Sigmoid colon (tissue), 4 donors: ENCODE data around the gene KNDC1.

Experiments
- CTCF ChIP-seq, 4 experiments: fragments of 450-650 bp in 3 of 4; fragments of 200-600 bp in 1 of 4; IDR thresholded peaks; one replicate each; pipeline ENCODE4 v1.5.1; 2016 to 2019; ENCODE audit warnings: antibody characterized with exemption in 4 of 4, mild to moderate bottlenecking in 3 of 4, moderate library complexity in 2 of 4
- POLR2A ChIP-seq, 2 donors: fragments of 450-650 bp; IDR thresholded peaks; one replicate each; pipeline ENCODE4 v1.6.1; 2016; ENCODE audit warnings: antibody characterized with exemption in 2 of 2, mild to moderate bottlenecking in 2 of 2, moderate library complexity in 2 of 2
- POLR2AphosphoS5 ChIP-seq, 4 donors: sonication (generic); formaldehyde crosslinking; IDR thresholded peaks; one replicate each; pipeline ENCODE4 v1.6.1; 2017; ENCODE audit warnings: antibody characterized with exemption in 4 of 4

- TF ChIP-seq CTCF (IDR thresholded peaks at IDR 0.05) (no peak), POLR2A (IDR thresholded peaks at IDR 0.05) (no peak), POLR2AphosphoS5 (IDR thresholded peaks at IDR 0.05) (no peak)
These were observed 39.5 kb downstream of the KNDC1 start for GRCh38 chr10:133199488-133199885.
